H1 (cell line): Measurements from ENCODE around the gene PRKCH. TPM values are rescaled to one million over a fixed set of nuclear protein-coding genes. Genes with fewer than 3 reads are reported as not detected.

Source experiments
- CTCF ChIA-PET: fragments of 300-600 bp; sonication (Branson Sonifier 250); formaldehyde crosslinking; loops from one replicate; lab custom pipeline; 2021; ENCODE audit not compliant: partially characterized antibody; lab: Charles Lee
- POLR2A ChIA-PET: fragments of 300-600 bp; sonication (Branson Sonifier 250); formaldehyde crosslinking; loops from one replicate; lab custom pipeline; 2021; ENCODE audit warnings: inconsistent platforms; ENCODE audit not compliant: partially characterized antibody; lab: Charles Lee
- DNase-seq, 2 experiments: peaks; one replicate each; pipeline versions ENCODE4 v3.0.0 to v3.0.0-alpha.2; 2010 to 2022; ENCODE audit warnings: low spot score in 2 of 2, low read depth in 1 of 2, mixed read lengths in 1 of 2
- FAIRE-seq: peaks from 2 replicates; lab custom pipeline; 2011; peaks lifted over from hg19 to GRCh38; lab: Jason Lieb, UNC
- H2AFZ ChIP-seq: 2 replicates; pipeline ENCODE4 v1.8.1; 2012; ENCODE audit warnings: low read length, inconsistent platforms
- H2AK5ac ChIP-seq: 2 replicates; pipeline ENCODE4 v1.6.1; 2013; ENCODE audit warnings: low read depth, low read length
- H2BK120ac ChIP-seq: replicated peaks from 2 replicates; pipeline ENCODE3; 2013; ENCODE audit warnings: low read depth, low read length, inconsistent platforms
- H2BK12ac ChIP-seq: 2 replicates; pipeline ENCODE4 v1.6.1; 2013; ENCODE audit warnings: low read depth, low read length
- H2BK15ac ChIP-seq: 2 replicates; pipeline ENCODE4 v1.6.1; 2013; ENCODE audit warnings: low read length
- H2BK20ac ChIP-seq: 2 replicates; pipeline ENCODE4 v1.6.1; 2013; ENCODE audit warnings: low read length
- H2BK5ac ChIP-seq: 2 replicates; pipeline ENCODE4 v1.6.1; 2013; ENCODE audit warnings: low read depth, low read length
- H3K14ac ChIP-seq: 2 replicates; pipeline ENCODE4 v1.6.1; 2013; ENCODE audit warnings: inconsistent platforms; ENCODE audit not compliant: insufficient read length
- H3K18ac ChIP-seq: 2 replicates; pipeline ENCODE4 v1.6.1; 2013; ENCODE audit warnings: low read length; ENCODE audit errors: extremely low read depth
- H3K23ac ChIP-seq: 2 replicates; pipeline ENCODE4 v1.6.1; 2013; ENCODE audit warnings: inconsistent platforms; ENCODE audit not compliant: insufficient read length
- H3K23me2 ChIP-seq: 2 replicates; pipeline ENCODE4 v1.6.1; 2013; ENCODE audit warnings: low read depth, low read length
- H3K27ac ChIP-seq: 2 replicates; pipeline ENCODE4 v1.6.1; 2011; ENCODE audit warnings: low read depth, low read length, inconsistent platforms
- H3K27me3 ChIP-seq, 4 experiments: replicated peaks in 1 of 4; 1 replicate in 1 of 4; 2 replicates in 3 of 4; pipeline versions ENCODE4 v1.6.1 to v1.8.1; 2011 to 2013; ENCODE audit warnings: low read length in 3 of 4, mild to moderate bottlenecking in 3 of 4, inconsistent platforms in 2 of 4, mixed read lengths in 2 of 4, moderate library complexity in 1 of 4; ENCODE audit not compliant: control insufficient read depth in 3 of 4, insufficient read depth in 3 of 4; ENCODE audit errors: extremely low read depth in 1 of 4
- H3K36me3 ChIP-seq, 4 experiments: 2 replicates each; pipeline versions ENCODE4 v1.6.1 to v1.8.1; 2011 to 2013; ENCODE audit warnings: mild to moderate bottlenecking in 4 of 4, low read length in 3 of 4, moderate library complexity in 2 of 4, control low read depth in 1 of 4, inconsistent platforms in 1 of 4; ENCODE audit not compliant: insufficient read depth in 4 of 4, control insufficient read depth in 2 of 4
- H3K4ac ChIP-seq: replicated peaks from 2 replicates; pipeline ENCODE3; 2013; ENCODE audit warnings: low read length, low read depth, mixed read lengths, inconsistent platforms; ENCODE audit not compliant: insufficient read length
- H3K4me1 ChIP-seq, 4 experiments: replicated peaks in 1 of 4; 1 replicate in 1 of 4; 2 replicates in 3 of 4; pipeline versions ENCODE4 v1.6.1 to v1.8.1; 2011 to 2013; ENCODE audit warnings: low read length in 3 of 4, inconsistent platforms in 2 of 4, mixed read lengths in 1 of 4; ENCODE audit not compliant: insufficient read depth in 4 of 4, control insufficient read depth in 3 of 4
- H3K4me2 ChIP-seq, 2 experiments: 2 replicates each; pipeline versions ENCODE4 v1.6.1 to v1.8.1; 2011 to 2013; ENCODE audit warnings: low read depth in 2 of 2, low read length in 2 of 2, control low read depth in 1 of 2, inconsistent platforms in 1 of 2, mild to moderate bottlenecking in 1 of 2; ENCODE audit not compliant: insufficient read depth in 1 of 2
- H3K4me3 ChIP-seq, 4 experiments: fragments of 200-600, 300-600 bp in 1 of 4; sonication (generic), shearing (Covaris generic), sonication (Bioruptor Twin) in 1 of 4; 2 replicates each; pipeline versions ENCODE4 v1.5.1 to v1.8.1; 2011 to 2016; ENCODE audit warnings: low read length in 4 of 4, low read depth in 3 of 4, control low read depth in 2 of 4, inconsistent platforms in 2 of 4, mild to moderate bottlenecking in 2 of 4, mixed read lengths in 1 of 4, moderate library complexity in 1 of 4; ENCODE audit not compliant: insufficient read depth in 2 of 4; ENCODE audit errors: extremely low read depth in 1 of 4
- H3K56ac ChIP-seq: replicated peaks from 2 replicates; pipeline ENCODE3; 2013; ENCODE audit warnings: low read depth, mild to moderate bottlenecking, mixed read lengths, low read length, inconsistent platforms; ENCODE audit not compliant: insufficient read length
- H3K79me1 ChIP-seq: 2 replicates; pipeline ENCODE4 v1.6.1; 2013; ENCODE audit warnings: low read depth, low read length, control low read depth
- H3K79me2 ChIP-seq, 2 experiments: 2 replicates each; pipeline versions ENCODE4 v1.6.1 to v1.8.1; 2012 to 2013; ENCODE audit warnings: low read length in 2 of 2, mild to moderate bottlenecking in 2 of 2, inconsistent platforms in 1 of 2; ENCODE audit not compliant: insufficient read depth in 2 of 2, control insufficient read depth in 1 of 2
- H3K9ac ChIP-seq, 4 experiments: replicated peaks in 1 of 4; 1 replicate in 1 of 4; 2 replicates in 3 of 4; pipeline versions ENCODE4 v1.6.1 to v1.8.1; 2011 to 2013; ENCODE audit warnings: low read depth in 3 of 4, low read length in 3 of 4, control low read depth in 2 of 4, mild to moderate bottlenecking in 2 of 4, moderate library complexity in 2 of 4, inconsistent platforms in 1 of 4; ENCODE audit errors: extremely low read depth in 1 of 4
- H3K9me3 ChIP-seq, 2 experiments: 2 replicates each; pipeline versions ENCODE4 v1.6.1 to v1.8.1; 2012 to 2013; ENCODE audit warnings: mild to moderate bottlenecking in 2 of 2, moderate library complexity in 2 of 2, control low read depth in 1 of 2, inconsistent platforms in 1 of 2, low read depth in 1 of 2, low read length in 1 of 2, mixed read lengths in 1 of 2; ENCODE audit not compliant: insufficient read depth in 2 of 2
- H4K20me1 ChIP-seq, 2 experiments: replicated peaks in 1 of 2; 2 replicates each; pipeline versions ENCODE3 to v1.8.1; 2011 to 2013; ENCODE audit warnings: inconsistent platforms in 2 of 2, low read length in 2 of 2, mild to moderate bottlenecking in 1 of 2; ENCODE audit not compliant: insufficient read depth in 2 of 2, control insufficient read depth in 1 of 2
- H4K5ac ChIP-seq: 2 replicates; pipeline ENCODE4 v1.6.1; 2013; ENCODE audit warnings: low read length, low read depth, mixed read lengths, inconsistent platforms; ENCODE audit not compliant: insufficient read length
- H4K8ac ChIP-seq: 2 replicates; pipeline ENCODE4 v1.8.0; 2013; ENCODE audit warnings: mild to moderate bottlenecking, moderate library complexity, low read length, inconsistent platforms; ENCODE audit not compliant: insufficient read depth; ENCODE audit errors: extremely low read depth
- H4K91ac ChIP-seq: replicated peaks from 2 replicates; pipeline ENCODE3; 2013; ENCODE audit warnings: low read length, mixed read lengths, inconsistent platforms; ENCODE audit not compliant: insufficient read length
- BRCA1 ChIP-seq: IDR thresholded peaks from 2 replicates; pipeline ENCODE4 v1.6.1; 2012; ENCODE audit warnings: low read depth, low read length, improper control_type of control experiment
- CBX8 ChIP-seq: fragments of 300-800, 300-1000 bp; sonication (generic); IDR thresholded peaks from 2 replicates; pipeline ENCODE4 v1.7.1; 2016; ENCODE audit warnings: low read depth, low read length, borderline replicate concordance
- EP300 ChIP-seq, 2 experiments: IDR thresholded peaks; 1 replicate in 1 of 2; 2 replicates in 1 of 2; pipeline ENCODE4 v1.6.1; 2011 to 2012; ENCODE audit warnings: low read depth in 2 of 2, low read length in 2 of 2, mild to moderate bottlenecking in 2 of 2, borderline replicate concordance in 1 of 2, inconsistent platforms in 1 of 2, moderate library complexity in 1 of 2
- KDM1A ChIP-seq: fragments of 200-600, 300-600 bp; sonication (generic); IDR thresholded peaks from 2 replicates; pipeline ENCODE4 v1.7.1; 2016; ENCODE audit warnings: mild to moderate bottlenecking, low read length, borderline replicate concordance
- KDM4A ChIP-seq: IDR thresholded peaks from one replicate; pipeline ENCODE4 v1.7.1; 2012; ENCODE audit warnings: low read depth, mild to moderate bottlenecking, moderate library complexity, low read length, inconsistent platforms; ENCODE audit not compliant: severe bottlenecking
- MAFK ChIP-seq: IDR thresholded peaks from 2 replicates; pipeline ENCODE4 v1.6.1; 2012; ENCODE audit warnings: low read depth, mild to moderate bottlenecking, improper control_type of control experiment, low read length
- SAP30 ChIP-seq: fragments of 300-600 bp; sonication (generic); IDR thresholded peaks from 2 replicates; pipeline ENCODE4 v1.7.1; 2012; ENCODE audit warnings: low read length, moderate library complexity, mild to moderate bottlenecking, inconsistent platforms; ENCODE audit not compliant: insufficient read depth, insufficient replicate concordance
- SIX5 ChIP-seq: IDR thresholded peaks from 2 replicates; pipeline ENCODE4 v1.6.1; 2011; ENCODE audit warnings: mild to moderate bottlenecking, low read depth, low read length
- SRF ChIP-seq: IDR thresholded peaks from 2 replicates; pipeline ENCODE4 v1.6.1; 2011; ENCODE audit warnings: mild to moderate bottlenecking, low read depth, low read length, moderate library complexity
- TBP ChIP-seq: IDR thresholded peaks from 2 replicates; pipeline ENCODE4 v1.6.1; 2011; ENCODE audit warnings: low read depth, low read length, improper control_type of control experiment
- WGBS, 2 experiments: shearing (Covaris generic) in 1 of 2; methylation state at CpG; one replicate each; pipeline versions ENCODE4 v1.1.6 to v1.1.7; 2013 to 2015; ENCODE audit warnings: low lambda C conversion rate in 2 of 2, mixed read lengths in 2 of 2, inconsistent platforms in 1 of 2, low coverage in 1 of 2, missing lambda C conversion rate in 1 of 2; ENCODE audit not compliant: insufficient replicate concordance in 2 of 2, insufficient coverage in 1 of 2, insufficient read length in 1 of 2; ENCODE audit errors: extremely low coverage in 1 of 2, missing lambda C conversion rate in 1 of 2; 5-methylcytosine and 5-hydroxymethylcytosine counted together
- polyA plus RNA-seq, 7 experiments: library from polyadenylated mRNA; depleted of rRNA in 3 of 7; stranded (reverse) in 5 of 7; unstranded in 2 of 7; fragments of >200 nt in 5 of 7; fragments of 200-250 nt in 2 of 7; gene quantifications; 1 replicate in 5 of 7; 2 replicates in 1 of 7; 4 replicates in 1 of 7; pipeline versions ENCODE4 v1.2.1 to v1.2.3, GENCODE V29; 2011 to 2013; ENCODE audit warnings: missing spikeins in 2 of 7, mixed read lengths in 2 of 7
- total RNA-seq: library from RNA; stranded (reverse); fragmentation: NEBNext Ultra II Directional; extraction: Animal tissue kit (Norgen Biotek cat#: 25700); gene quantifications from 2 replicates; pipeline ENCODE4 v1.2.1, GENCODE V29; 2021

PRKCH gene
- total and polyA plus RNA-seq, 2 of the 8 experiments (the other 6 are each of a cell fraction or from before 2014, with no cell fraction given): 6.4 to 7.0 TPM

- H3K23ac ChIP-seq: no peak overlapping the region
- H2BK20ac ChIP-seq: no peak overlapping the region
- no peak overlapping the region for H2BK120ac ChIP-seq
- no peak overlapping the region for H3K4me2 ChIP-seq
- H2BK5ac ChIP-seq: no peak overlapping the region
- no peaks in the 10 kb centered on the region for H3K23me2 ChIP-seq
- H2BK12ac ChIP-seq: no peak overlapping the region
- no peaks in the 10 kb centered on the region for H3K4me1 ChIP-seq
- H3K9me3 ChIP-seq: peaks cover 9 to 12% of the 10 kb centered on the region in 2 experiments
- H3K36me3 ChIP-seq: no peaks in the 10 kb centered on the region
- no peak overlapping the region for H2AK5ac ChIP-seq
- FAIRE-seq (no peak), DNase-seq (no peak)
- H3K79me2 ChIP-seq: no peaks in the 10 kb centered on the region
- H4K5ac ChIP-seq: no peak overlapping the region
- H4K20me1 ChIP-seq: no peaks in the 10 kb centered on the region
- no peak overlapping the region for H3K18ac ChIP-seq
- no peak overlapping the region for H2AFZ ChIP-seq
- no peak overlapping the region for H3K56ac ChIP-seq
- 86% methylated on average over 8 of the region's 8 CpGs; no CpG with 5 or more reads in 1 of the 2 experiments for WGBS, 2 experiments
- no peak overlapping the region for H3K14ac ChIP-seq
- H3K27me3 ChIP-seq: no peaks in the 10 kb centered on the region
- H3K4ac ChIP-seq: no peak overlapping the region
- no peak overlapping the region for H3K9ac ChIP-seq
- POLR2A ChIA-PET: no interaction called here
- no peak overlapping the region for H4K91ac ChIP-seq
- H3K79me1 ChIP-seq: no peaks in the 10 kb centered on the region; the same call in 1 of the 2 replicates
- H3K27ac ChIP-seq: no peak overlapping the region
- no peak overlapping the region for H4K8ac ChIP-seq
- CTCF ChIA-PET: no interaction called here
- H2BK15ac ChIP-seq: no peak overlapping the region
- H3K4me3 ChIP-seq: no peak overlapping the region
- TF ChIP-seq TBP (no peak), SIX5 (no peak), KDM1A (no peak), SRF (no peak), BRCA1 (no peak), EP300 (IDR thresholded peaks at IDR 0.05; ENCODE audit: borderline replicate concordance in 1 of 2, low read depth in 2 of 2, low read length in 2 of 2) (no peak), MAFK (no peak), CBX8 (no peak), SAP30 (no peak), KDM4A (no peak)
Measured at GRCh38 chr14:61379639-61380184, 58.3 kb downstream of the PRKCH start.
